Skeletal muscle satellite cell (primary cell): ENCODE measurements around the gene OSBPL5.

Experiments
- H3K27me3 ChIP-seq: 2 replicates; pipeline ENCODE4 v1.7.0; 2013; ENCODE audit warnings: low read length; ENCODE audit not compliant: control insufficient read depth, insufficient read depth
- H3K36me3 ChIP-seq: 2 replicates; pipeline ENCODE4 v1.7.0; 2013; ENCODE audit warnings: mild to moderate bottlenecking, control low read depth, low read length; ENCODE audit not compliant: insufficient read depth
- H3K4me1 ChIP-seq: 2 replicates; pipeline ENCODE4 v1.7.0; 2013; ENCODE audit warnings: low read length; ENCODE audit not compliant: control insufficient read depth, insufficient read depth
- H3K4me2 ChIP-seq: 2 replicates; pipeline ENCODE4 v1.7.0; 2013; ENCODE audit warnings: mild to moderate bottlenecking, low read length
- H3K4me3 ChIP-seq: 2 replicates; pipeline ENCODE4 v1.7.0; 2013; ENCODE audit warnings: low read length
- H3K9ac ChIP-seq: 2 replicates; pipeline ENCODE4 v1.7.0; 2013; ENCODE audit warnings: mild to moderate bottlenecking, low read depth, low read length, moderate library complexity
- H3K9me3 ChIP-seq: replicated peaks from 2 replicates; pipeline ENCODE4 v1.7.0; 2013; ENCODE audit warnings: mild to moderate bottlenecking, control low read depth, low read length

OSBPL5 gene

DNA sequence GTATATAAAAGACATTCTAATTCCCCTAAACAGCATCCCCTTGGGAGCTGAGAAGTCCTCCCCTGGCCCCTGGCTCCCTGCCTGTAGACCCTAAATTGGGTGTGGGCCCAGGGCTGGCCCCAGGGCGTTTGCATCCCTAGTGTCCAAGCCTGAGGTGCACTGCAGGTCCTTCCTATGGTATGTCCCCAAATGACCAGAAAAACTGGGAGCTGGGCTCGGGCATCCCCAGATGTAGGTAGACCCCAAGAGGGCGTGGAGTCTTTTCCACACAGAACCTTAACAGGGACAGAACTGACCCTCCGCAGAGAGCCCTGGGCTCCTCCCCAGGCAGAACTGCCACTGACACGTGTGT is 782 bp upstream of the OSBPL5 start:
- no peaks in the 10 kb centered on the region for H3K9me3 ChIP-seq
- H3K4me1 ChIP-seq = peaks cover 50% of the 10 kb centered on the region
- H3K4me3 ChIP-seq = no peak overlapping the region
- peaks cover under 1% of the 10 kb centered on the region for H3K27me3 ChIP-seq
- H3K4me2 ChIP-seq = peak overlapping the region; percentile 86
- H3K36me3 ChIP-seq = no peaks in the 10 kb centered on the region
- no peak overlapping the region for H3K9ac ChIP-seq

DNA sequence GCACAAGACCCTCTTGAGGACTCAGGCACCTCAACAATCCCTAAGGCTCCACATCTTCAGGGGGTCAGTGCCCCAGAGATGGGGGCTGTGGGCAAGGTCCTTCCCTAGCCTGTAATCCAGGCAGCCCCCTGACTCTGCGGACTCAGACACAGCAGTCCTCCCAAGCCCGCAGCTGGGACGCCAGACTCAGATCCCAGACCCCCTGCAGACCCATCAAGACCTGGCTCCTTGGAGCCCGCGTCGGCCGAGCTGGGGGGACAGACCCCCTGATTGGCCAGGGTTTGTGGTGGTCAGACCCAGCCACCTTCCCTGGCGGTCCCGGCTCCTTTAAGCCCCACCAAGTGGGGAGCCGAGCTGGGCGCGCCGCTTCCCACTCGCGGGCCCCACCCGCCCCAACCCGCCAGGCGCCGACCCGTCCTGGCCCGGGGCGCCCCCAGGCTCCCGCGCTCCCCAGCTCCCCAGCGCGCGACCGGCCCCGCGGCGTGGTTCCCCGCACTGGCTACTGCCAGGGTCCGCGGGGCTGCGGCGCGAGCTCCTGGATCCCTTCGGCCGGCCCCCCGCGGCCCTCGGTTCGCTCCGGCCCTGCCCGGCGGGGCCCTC is 458 bp downstream of the OSBPL5 start:
- no peaks in the 10 kb centered on the region for H3K27me3 ChIP-seq
- no peaks in the 10 kb centered on the region for H3K36me3 ChIP-seq
- H3K9ac ChIP-seq = peak overlapping the region; percentile 82
- H3K4me3 ChIP-seq = peak overlapping the region; percentile 92
- H3K9me3 ChIP-seq = no peaks in the 10 kb centered on the region
- peaks cover 50% of the 10 kb centered on the region for H3K4me1 ChIP-seq
- peak overlapping the region; percentile 97 for H3K4me2 ChIP-seq

DNA sequence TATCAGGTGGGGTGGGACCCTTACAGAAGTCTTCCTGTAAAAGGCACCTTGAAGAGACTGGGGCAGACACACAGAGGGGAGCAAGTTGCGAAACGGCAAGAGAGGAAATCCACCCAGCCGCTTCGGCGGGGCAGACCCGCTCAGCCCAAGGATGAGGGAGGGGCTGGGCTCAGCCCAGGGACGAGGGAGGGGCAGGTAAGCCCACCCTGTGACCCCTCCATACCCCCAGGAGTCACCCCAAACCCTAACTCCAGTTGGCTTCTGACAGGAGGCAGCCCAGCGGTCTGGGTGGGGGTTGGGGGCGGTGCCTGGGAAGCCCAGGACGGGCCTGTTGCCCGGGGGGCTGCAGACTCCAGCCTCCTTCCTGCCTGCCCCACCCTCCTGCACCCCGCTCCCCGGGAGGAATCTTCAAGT is 965 bp downstream of the OSBPL5 start:
- Histone ChIP-seq H3K27me3 (no peaks in the 10 kb centered on the region), H3K4me2 (peak overlapping the region; percentile 97), H3K4me1 (peaks cover 50% of the 10 kb centered on the region), H3K9ac (peak overlapping the region; percentile 82), H3K36me3 (no peaks in the 10 kb centered on the region), H3K9me3 (no peaks in the 10 kb centered on the region), H3K4me3 (peak overlapping the region; percentile 92)

DNA sequence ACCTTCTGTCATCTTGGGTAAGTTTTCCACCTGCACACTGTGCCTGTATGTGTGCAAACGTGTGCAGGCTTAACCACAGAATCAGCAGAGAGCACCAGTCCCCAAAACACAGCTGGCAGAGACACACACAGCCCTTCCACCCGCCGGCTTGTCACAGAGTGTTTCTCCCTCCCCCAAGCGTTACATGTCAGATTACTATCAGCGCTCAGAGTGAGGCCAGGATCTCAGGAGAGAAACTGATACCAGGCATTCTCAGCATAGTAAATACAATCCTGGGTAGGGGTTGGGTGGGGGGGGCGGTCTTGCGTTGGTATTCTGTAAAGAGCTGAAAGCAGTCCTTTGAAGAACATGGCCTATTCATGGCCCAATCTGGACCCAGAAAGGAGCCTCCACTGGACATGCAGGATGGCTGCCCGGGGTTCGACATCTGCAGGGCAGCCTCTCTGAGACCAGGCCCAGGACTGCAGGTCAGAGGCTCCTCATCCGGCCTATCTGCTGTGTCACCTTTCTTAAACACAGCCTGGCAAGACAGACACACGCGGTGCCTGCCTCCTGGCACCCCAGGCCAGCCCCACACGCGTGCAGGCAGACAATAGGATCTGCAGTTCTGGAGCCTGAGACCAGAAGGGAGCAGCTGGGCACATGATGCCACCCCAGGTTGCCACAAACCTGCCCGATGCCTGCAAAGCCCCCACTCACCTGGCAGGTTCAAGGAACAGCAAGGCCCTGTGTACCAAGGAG is 1.7 kb downstream of the OSBPL5 start:
- H3K9me3 ChIP-seq = no peaks in the 10 kb centered on the region
- H3K27me3 ChIP-seq = no peaks in the 10 kb centered on the region
- peak overlapping the region; percentile 92 for H3K4me3 ChIP-seq
- H3K4me2 ChIP-seq = peak overlapping the region; percentile 97
- H3K4me1 ChIP-seq = peaks cover 48% of the 10 kb centered on the region
- peak overlapping the region; percentile 82 for H3K9ac ChIP-seq
- no peaks in the 10 kb centered on the region for H3K36me3 ChIP-seq

DNA sequence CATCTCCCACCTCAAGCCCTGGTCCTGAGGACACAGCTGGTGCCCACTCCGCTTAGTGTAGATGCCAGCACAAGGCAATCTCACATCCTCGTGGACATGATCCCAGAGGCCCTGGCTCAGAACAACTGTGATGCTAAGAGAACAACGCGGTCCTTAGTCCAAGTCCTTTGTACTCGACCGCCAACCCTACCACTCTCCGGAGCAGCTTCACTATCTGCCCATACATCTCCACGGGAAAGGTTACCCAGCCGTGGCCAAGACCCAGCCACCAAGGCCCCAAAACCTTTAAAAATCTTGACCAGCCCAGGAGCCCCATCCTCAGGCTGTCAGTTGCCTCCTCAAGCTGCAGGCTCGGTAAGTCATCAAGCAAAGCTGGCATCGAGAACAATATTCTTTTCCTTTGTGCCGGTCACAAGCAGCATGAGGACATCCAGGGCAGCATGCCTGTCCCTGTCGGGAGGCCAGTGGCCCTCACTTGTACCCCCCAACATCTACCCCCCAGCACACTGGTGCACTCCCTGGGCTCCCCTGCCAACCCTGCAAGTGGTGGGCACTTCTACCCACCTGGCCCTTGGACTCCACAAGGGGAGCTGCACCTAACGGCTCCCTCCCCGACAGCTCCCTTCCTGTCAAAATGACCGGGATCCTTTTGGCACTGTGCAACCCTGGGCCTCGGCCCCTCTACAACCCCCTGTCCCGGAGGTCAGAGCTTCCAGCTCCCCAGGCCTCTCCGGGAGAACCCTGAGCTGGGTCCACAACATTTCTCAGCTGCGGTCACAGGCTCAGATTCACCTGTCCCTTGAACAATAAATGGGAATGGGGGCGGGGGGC is 2.5 kb downstream of the OSBPL5 start:
- Histone ChIP-seq H3K27me3 (no peaks in the 10 kb centered on the region), H3K4me3 (no peak overlapping the region), H3K9ac (no peak overlapping the region), H3K36me3 (no peaks in the 10 kb centered on the region), H3K9me3 (no peaks in the 10 kb centered on the region), H3K4me2 (peak overlapping the region; percentile 97), H3K4me1 (peaks cover 50% of the 10 kb centered on the region)

DNA sequence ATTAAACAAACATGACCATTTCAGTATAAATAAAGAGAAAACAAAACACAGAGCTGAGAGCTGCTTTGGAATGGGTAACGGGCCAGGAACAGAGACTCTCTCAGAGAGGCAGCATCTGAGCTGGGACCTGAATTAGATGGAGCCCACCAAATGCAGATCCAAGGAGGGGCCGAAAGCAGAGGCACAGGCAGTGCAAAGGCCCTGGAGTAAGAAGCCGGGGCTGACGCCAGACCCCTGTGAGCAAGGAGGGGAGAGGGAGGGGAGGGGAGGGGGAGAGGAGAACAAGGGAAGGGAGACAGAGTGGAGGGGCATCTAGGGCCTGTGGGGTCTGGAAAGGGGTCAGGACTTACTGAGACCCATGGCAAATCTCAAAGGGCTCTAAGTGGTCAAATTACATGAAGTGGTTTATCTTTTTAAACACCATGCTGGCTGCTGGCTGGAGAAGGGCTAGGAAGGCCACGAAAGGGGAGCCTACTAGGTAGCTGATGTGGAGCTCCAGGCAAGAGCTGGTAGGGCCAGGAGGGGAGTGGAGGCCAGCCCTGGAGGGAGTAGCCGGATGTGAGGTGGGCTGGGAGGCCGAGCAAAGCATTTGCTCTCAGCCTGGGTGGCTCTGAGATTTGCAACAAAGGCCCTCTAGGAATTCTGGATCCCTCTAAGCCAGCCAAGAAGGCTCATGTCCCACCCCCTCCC is 3.2 kb downstream of the OSBPL5 start:
- H3K9me3 ChIP-seq = no peaks in the 10 kb centered on the region
- H3K36me3 ChIP-seq = no peaks in the 10 kb centered on the region
- no peak overlapping the region for H3K4me3 ChIP-seq
- H3K4me1 ChIP-seq = peaks cover 57% of the 10 kb centered on the region
- peak overlapping the region; percentile 97 for H3K4me2 ChIP-seq
- no peaks in the 10 kb centered on the region for H3K27me3 ChIP-seq
- H3K9ac ChIP-seq = no peak overlapping the region

DNA sequence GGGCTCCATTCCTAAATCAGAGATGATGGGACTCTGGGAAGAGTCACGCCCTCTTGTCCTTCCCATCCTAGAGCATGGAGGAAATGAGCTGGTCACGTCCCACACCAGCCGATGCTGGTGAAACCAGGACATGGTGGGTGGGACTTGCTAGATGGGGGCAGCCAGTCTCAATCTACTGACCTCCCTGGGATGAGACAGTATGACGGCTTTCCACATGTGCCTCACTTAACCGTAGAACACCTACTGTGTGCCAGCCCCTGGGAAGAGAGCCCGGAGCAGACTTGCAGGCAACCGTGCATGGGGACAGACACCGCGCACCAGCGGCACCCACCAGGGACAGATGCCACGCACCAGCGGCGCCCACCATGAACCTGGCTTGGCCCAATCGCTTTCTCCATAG is 3.8 kb downstream of the OSBPL5 start:
- H3K9me3 ChIP-seq = no peaks in the 10 kb centered on the region
- H3K4me1 ChIP-seq = peaks cover 57% of the 10 kb centered on the region
- no peaks in the 10 kb centered on the region for H3K36me3 ChIP-seq
- peak overlapping the region; percentile 97 for H3K4me2 ChIP-seq
- H3K9ac ChIP-seq = no peak overlapping the region
- no peak overlapping the region for H3K4me3 ChIP-seq
- no peaks in the 10 kb centered on the region for H3K27me3 ChIP-seq

DNA sequence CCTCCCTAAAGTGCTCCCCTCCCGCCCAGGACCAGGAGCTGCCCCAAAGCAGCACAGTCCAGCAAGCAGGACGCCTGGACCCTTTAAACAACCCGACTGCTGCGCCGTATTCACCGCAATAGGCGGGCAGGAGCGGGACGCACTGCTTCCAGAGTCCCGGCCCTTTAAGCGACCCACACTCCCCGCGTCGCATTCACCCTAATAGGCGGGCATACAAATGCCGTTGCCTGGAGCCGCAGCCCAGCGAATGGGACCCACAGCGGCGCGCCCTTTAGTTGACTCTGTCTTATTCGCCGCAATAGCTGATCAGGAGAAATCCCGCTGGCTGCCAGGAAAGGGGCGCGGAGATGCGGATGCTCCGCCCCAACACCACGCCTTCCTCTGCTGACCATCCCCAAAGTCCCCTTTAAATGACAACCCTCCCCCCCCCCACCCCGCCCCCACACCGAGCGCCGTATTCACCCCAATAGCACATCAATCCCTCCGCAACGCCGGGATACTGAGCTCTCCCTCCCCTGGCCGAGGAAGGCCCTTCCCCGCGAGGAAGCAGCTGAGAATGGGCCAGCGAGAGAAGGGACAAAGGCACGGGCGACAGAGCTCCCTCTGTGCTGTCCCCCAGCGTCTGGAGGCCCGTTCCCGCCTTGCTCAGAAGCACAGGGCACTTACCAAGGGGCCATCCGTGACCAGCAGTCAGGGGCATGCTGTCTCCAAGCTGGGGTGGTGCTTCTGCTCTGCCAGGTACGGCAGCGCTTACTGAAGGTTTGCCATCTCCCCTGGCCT is 4.7 kb downstream of the OSBPL5 start:
- Histone ChIP-seq H3K9me3 (no peaks in the 10 kb centered on the region), H3K4me1 (peaks cover 63% of the 10 kb centered on the region), H3K4me3 (peak overlapping the region; percentile 75), H3K4me2 (peak overlapping the region; percentile 97), H3K27me3 (no peaks in the 10 kb centered on the region), H3K9ac (peak overlapping the region; percentile 59), H3K36me3 (no peaks in the 10 kb centered on the region)

DNA sequence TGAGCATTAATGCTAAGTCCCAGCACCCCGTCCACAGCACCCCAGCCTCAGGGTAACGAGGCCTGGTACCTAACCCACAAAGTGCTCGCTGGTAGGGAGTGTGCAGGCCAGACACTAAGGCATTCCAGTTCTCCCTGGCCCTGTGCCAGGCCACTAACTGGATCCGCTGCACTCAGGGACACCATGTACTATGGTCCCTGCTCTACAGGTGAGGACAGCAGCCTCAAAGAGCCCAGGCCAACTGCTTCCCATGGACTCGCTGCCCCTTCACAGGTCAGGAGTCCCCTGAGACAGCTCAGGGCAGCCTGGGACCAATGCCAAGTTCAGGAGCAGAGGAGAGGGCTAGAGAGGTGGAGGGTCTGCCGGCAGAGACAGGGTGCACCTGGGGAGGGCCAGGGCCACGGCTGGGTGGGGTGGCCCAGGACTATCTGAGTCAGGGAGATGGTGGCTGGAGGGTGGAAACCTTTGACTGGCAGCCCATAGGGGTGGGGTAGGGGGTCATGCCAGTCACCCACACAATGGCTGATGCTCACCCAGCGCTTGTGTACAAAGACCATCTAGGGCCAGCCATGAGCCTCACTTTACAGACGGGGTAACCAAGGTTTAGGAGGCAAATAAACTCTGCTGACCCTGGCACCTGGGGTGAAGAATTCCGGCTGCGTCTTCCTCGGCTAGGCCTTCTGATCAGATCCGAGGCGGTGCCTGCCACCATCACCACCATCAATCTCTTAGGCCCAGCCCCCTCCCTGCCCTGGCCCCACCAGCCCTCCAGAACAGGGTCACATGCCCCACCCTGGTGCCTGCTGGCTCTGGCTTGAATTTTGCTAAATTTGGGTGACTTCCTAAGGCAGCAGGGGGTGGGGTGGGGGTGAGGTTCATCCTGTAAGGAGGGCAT is 5.6 kb downstream of the OSBPL5 start:
- peak overlapping the region; percentile 97 for H3K4me2 ChIP-seq
- H3K9me3 ChIP-seq = no peaks in the 10 kb centered on the region
- peak overlapping the region; percentile 75 for H3K4me3 ChIP-seq
- no peaks in the 10 kb centered on the region for H3K27me3 ChIP-seq
- peaks cover 62% of the 10 kb centered on the region for H3K4me1 ChIP-seq
- H3K9ac ChIP-seq = peak overlapping the region; percentile 59
- H3K36me3 ChIP-seq = no peaks in the 10 kb centered on the region

DNA sequence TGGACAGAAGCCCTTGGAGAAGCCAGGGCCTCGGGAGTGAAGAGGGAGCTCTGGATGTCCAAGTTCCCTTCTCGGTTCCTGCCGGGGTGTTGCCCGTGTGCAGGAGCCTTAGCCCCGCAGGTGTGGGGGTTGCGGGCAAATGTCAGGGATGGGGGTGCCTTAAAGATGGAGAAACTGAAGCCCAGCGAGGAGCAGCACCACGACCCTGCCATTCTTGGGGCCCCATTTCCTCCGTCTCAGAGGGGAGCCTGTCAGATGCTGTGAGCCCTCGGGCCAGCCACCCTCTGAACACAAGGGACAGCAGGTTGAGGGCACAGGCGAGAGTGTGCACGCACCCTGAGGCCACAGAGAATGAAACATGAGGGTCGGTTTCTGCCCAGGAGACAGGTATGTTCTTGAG is 6.3 kb downstream of the OSBPL5 start:
- Histone ChIP-seq H3K27me3 (no peaks in the 10 kb centered on the region), H3K9me3 (no peaks in the 10 kb centered on the region), H3K36me3 (no peaks in the 10 kb centered on the region), H3K4me2 (no peak overlapping the region), H3K4me1 (peaks cover 63% of the 10 kb centered on the region), H3K9ac (no peak overlapping the region), H3K4me3 (no peak overlapping the region)
